RWPE2 (cell line): ENCODE data around the gene CADM4.

Experiments used
- ATAC-seq: fragments of 200-7000 bp; cut with Tn5 transposase; 3 replicates; pipeline ENCODE4 v1.9.1; 2021; ENCODE audit warnings: low read depth
- DNase-seq: peaks from one replicate; pipeline ENCODE4 v3.0.0-alpha.2; 2020; ENCODE audit warnings: low spot score
- H3K27ac ChIP-seq: fragments of 450-650 bp; 2 replicates; pipeline ENCODE4 v1.5.1; 2017; ENCODE audit warnings: mild to moderate bottlenecking; ENCODE audit not compliant: poor library complexity, severe bottlenecking
- H3K27me3 ChIP-seq: fragments of 250-450 bp; sonication (Bioruptor Pico); 2 replicates; pipeline ENCODE4 v1.5.1; 2021; ENCODE audit warnings: mild to moderate bottlenecking, moderate library complexity; ENCODE audit not compliant: insufficient read depth, poor library complexity, severe bottlenecking
- H3K36me3 ChIP-seq: fragments of 250-450 bp; sonication (Bioruptor Pico); 2 replicates; pipeline ENCODE4 v1.5.1; 2020; ENCODE audit warnings: low read depth, mild to moderate bottlenecking, moderate library complexity
- H3K4me1 ChIP-seq: fragments of 250-450 bp; sonication (Bioruptor Pico); 2 replicates; pipeline ENCODE4 v1.5.1; 2021; ENCODE audit warnings: mild to moderate bottlenecking, moderate library complexity; ENCODE audit not compliant: insufficient read depth, poor library complexity, severe bottlenecking
- H3K4me3 ChIP-seq: fragments of 250-450 bp; sonication (Bioruptor Pico); 2 replicates; pipeline ENCODE4 v1.5.1; 2021; ENCODE audit warnings: mild to moderate bottlenecking, moderate library complexity; ENCODE audit not compliant: severe bottlenecking
- H3K9me3 ChIP-seq: fragments of 250-450 bp; sonication (Bioruptor Pico); 2 replicates; pipeline ENCODE4 v1.5.1; 2021; ENCODE audit warnings: mild to moderate bottlenecking, moderate library complexity; ENCODE audit not compliant: severe bottlenecking
- CTCF ChIP-seq: fragments of 450-650 bp; IDR thresholded peaks from one replicate; pipeline ENCODE4 v1.5.1; 2017; ENCODE audit warnings: mild to moderate bottlenecking, moderate library complexity; ENCODE audit not compliant: poor library complexity, severe bottlenecking

The CADM4 gene

GRCh38 chr19:43578787-43579186 is 60.9 kb downstream of the CADM4 start:
- ATAC-seq (no peak), DNase-seq (no peak)
- Histone ChIP-seq H3K9me3 (no peaks in the 10 kb centered on the region), H3K4me1 (peaks cover 9% of the 10 kb centered on the region), H3K27me3 (no peaks in the 10 kb centered on the region), H3K36me3 (peaks cover 4% of the 10 kb centered on the region), H3K4me3 (no peak overlapping the region), H3K27ac (no peak overlapping the region)
- no peak for TF ChIP-seq CTCF

GRCh38 chr19:43575955-43576878 is 63.4 kb downstream of the CADM4 start:
- Histone ChIP-seq H3K27ac (no peak overlapping the region), H3K9me3 (no peaks in the 10 kb centered on the region), H3K4me3 (peak overlapping the region; percentile 65), H3K36me3 (peaks cover 16% of the 10 kb centered on the region), H3K27me3 (no peaks in the 10 kb centered on the region), H3K4me1 (peaks cover 9% of the 10 kb centered on the region)
- TF ChIP-seq CTCF, result no peak
- ATAC-seq, result no peak
- DNase-seq, result no peak

- DNase-seq, result peak; percentile 98
Measured at GRCh38 chr19:43575156-43575950, 64.3 kb downstream of the CADM4 start, which contains the start of the genes PINLYP and XRCC1. TSS of gene PINLYP (plus strand) at chr19:43575801. CDS start at chr19:43577192, 1,391 bp downstream. TSS of gene XRCC1 (minus strand) at chr19:43575527. CDS start at chr19:43575458, 69 bp downstream.

GRCh38 chr19:43574424-43575155 is 65.1 kb downstream of the CADM4 start:
- Histone ChIP-seq H3K36me3 (peaks cover 22% of the 10 kb centered on the region), H3K4me3 (peak overlapping the region; percentile 65), H3K27ac (peak overlapping the region; percentile 45), H3K9me3 (no peaks in the 10 kb centered on the region), H3K4me1 (peaks cover 9% of the 10 kb centered on the region), H3K27me3 (no peaks in the 10 kb centered on the region)
- ATAC-seq (no peak), DNase-seq (no peak)
- TF ChIP-seq CTCF, result no peak

More at GRCh38 chr19:43575156-43575950, 64.3 kb downstream of the CADM4 start, which contains the start of the genes PINLYP and XRCC1:
- Histone ChIP-seq H3K27ac (peak within 1 kb of the TSS; percentile 45), H3K27me3 (no peaks in the 10 kb centered on the region), H3K36me3 (peaks cover 16% of the 10 kb centered on the region), H3K4me3 (peak within 1 kb of the TSS; percentile 65), H3K4me1 (peaks cover 9% of the 10 kb centered on the region), H3K9me3 (no peaks in the 10 kb centered on the region)
- peak; percentile 97 for ATAC-seq
- no peak for TF ChIP-seq CTCF
